Adipocyte (in vitro differentiated cells): ENCODE measurements around the gene PODN.

ENCODE experiments used
- DNase-seq: peaks from one replicate; pipeline ENCODE4 v3.0.0-alpha.2; 2015; ENCODE audit warnings: low read depth
- H3K27me3 ChIP-seq: replicated peaks from 2 replicates; pipeline ENCODE4 v1.7.0; 2013; ENCODE audit warnings: mild to moderate bottlenecking, low read length, moderate library complexity; ENCODE audit not compliant: control insufficient read depth, insufficient read depth
- H3K36me3 ChIP-seq: 2 replicates; pipeline ENCODE4 v1.7.0; 2013; ENCODE audit warnings: low read length, mild to moderate bottlenecking, moderate library complexity; ENCODE audit not compliant: control insufficient read depth, insufficient read depth, severe bottlenecking
- H3K4me1 ChIP-seq: 2 replicates; pipeline ENCODE4 v1.7.0; 2013; ENCODE audit warnings: mild to moderate bottlenecking, low read length, moderate library complexity; ENCODE audit not compliant: control insufficient read depth, insufficient read depth
- H3K4me3 ChIP-seq: 2 replicates; pipeline ENCODE4 v1.7.0; 2013; ENCODE audit warnings: mild to moderate bottlenecking, low read length, moderate library complexity
- H3K9ac ChIP-seq: 2 replicates; pipeline ENCODE4 v1.7.0; 2013; ENCODE audit warnings: mild to moderate bottlenecking, low read length, moderate library complexity
- H3K9me3 ChIP-seq: 2 replicates; pipeline ENCODE4 v1.7.0; 2013; ENCODE audit warnings: mild to moderate bottlenecking, low read length, moderate library complexity; ENCODE audit not compliant: control insufficient read depth

Gene PODN

DNA sequence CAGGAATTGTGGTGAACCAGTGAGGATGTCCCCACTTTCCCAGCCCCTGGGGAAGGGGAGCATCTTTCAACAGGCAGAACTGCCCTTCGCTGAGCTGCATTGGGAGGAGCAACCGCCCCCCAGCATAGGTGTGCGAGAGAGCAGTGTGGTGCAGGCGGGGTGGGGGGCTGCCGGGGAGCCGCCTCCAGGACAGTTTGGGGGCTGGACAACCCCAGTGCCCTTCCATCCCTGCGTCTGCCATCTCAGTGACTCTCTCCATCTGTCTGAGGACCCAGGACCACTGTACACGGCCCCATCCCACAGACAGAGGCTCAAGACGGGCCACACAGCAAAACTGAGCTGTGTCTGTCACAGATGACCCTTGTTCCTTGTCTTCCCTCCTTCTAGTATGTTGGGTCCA, 14.2 kb downstream of the PODN start:
- Histone ChIP-seq H3K4me1 (peaks cover 4% of the 10 kb centered on the region), H3K9me3 (no peaks in the 10 kb centered on the region), H3K36me3 (peaks cover 58% of the 10 kb centered on the region), H3K4me3 (no peak overlapping the region), H3K27me3 (no peaks in the 10 kb centered on the region), H3K9ac (no peak overlapping the region)
- DNase-seq: no peak

DNA sequence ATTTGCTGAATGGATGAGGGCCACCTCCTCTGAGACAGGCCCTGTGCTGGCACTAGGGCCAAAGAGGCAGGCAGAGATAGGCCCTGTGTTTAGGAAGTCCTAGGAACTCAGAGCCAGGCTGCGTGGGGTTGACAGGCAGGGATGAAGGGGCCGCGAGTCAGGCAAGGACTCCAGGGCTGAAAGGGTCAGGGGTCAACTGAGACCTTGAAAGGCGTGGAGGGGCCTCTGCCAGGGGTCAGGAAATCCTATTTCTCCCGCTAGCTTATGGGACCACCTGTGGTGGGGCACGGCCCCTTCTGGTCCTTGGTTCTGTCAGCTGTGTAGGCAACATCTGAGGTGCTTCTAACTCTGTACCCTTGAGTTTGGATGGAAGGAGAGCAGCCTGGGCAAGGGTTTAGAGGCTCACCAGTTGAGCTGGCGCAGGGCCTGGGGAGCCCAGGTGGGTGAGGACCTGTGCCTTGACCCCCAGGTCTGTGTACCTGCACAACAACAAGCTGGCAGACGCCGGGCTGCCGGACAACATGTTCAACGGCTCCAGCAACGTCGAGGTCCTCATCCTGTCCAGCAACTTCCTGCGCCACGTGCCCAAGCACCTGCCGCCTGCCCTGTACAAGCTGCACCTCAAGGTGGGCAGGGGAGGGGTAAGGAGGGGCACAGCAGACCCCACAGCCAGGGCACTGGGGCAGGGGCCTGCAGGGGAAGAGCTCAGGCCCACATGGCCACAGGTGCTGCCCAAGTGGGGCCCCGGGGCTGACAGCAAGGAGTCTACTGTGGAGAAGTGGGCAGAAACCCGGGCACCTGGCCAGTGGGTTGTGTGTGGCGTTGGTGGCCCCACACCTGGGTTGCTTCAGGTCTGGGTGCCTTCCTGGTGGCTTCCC, 14.9 kb downstream of the PODN start:
- peaks cover 4% of the 10 kb centered on the region for H3K4me1 ChIP-seq
- DNase-seq: no peak
- no peak overlapping the region for H3K9ac ChIP-seq
- no peak overlapping the region for H3K4me3 ChIP-seq
- no peaks in the 10 kb centered on the region for H3K27me3 ChIP-seq
- peaks cover 64% of the 10 kb centered on the region for H3K36me3 ChIP-seq
- H3K9me3 ChIP-seq: no peaks in the 10 kb centered on the region

DNA sequence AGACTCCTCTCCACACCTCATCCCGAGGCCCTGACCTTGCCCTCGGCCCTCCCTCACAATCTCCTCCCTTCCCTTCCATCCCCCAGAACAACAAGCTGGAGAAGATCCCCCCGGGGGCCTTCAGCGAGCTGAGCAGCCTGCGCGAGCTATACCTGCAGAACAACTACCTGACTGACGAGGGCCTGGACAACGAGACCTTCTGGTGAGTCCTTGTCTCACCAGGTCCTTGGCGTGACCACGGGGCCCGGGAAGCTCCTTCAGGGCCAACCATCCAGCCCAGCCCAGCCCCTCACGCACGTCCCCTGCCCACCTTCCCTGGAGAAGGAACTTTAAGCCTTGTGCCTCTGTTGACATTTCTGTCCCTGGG, 15.6 kb downstream of the PODN start:
- Histone ChIP-seq H3K4me3 (no peak overlapping the region), H3K27me3 (no peaks in the 10 kb centered on the region), H3K9ac (no peak overlapping the region), H3K9me3 (no peaks in the 10 kb centered on the region), H3K4me1 (peaks cover 4% of the 10 kb centered on the region), H3K36me3 (peaks cover 65% of the 10 kb centered on the region)
- DNase-seq: no peak

DNA sequence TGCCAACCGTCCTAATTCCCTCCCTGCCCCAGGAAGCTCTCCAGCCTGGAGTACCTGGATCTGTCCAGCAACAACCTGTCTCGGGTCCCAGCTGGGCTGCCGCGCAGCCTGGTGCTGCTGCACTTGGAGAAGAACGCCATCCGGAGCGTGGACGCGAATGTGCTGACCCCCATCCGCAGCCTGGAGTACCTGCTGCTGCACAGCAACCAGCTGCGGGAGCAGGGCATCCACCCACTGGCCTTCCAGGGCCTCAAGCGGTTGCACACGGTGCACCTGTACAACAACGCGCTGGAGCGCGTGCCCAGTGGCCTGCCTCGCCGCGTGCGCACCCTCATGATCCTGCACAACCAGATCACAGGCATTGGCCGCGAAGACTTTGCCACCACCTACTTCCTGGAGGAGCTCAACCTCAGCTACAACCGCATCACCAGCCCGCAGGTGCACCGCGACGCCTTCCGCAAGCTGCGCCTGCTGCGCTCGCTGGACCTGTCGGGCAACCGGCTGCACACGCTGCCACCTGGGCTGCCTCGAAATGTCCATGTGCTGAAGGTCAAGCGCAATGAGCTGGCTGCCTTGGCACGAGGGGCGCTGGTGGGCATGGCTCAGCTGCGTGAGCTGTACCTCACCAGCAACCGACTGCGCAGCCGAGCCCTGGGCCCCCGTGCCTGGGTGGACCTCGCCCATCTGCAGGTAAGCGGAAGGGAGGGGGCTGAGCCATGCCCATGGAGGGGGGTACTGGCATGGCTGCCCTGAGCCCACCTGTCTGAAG, 16.5 kb downstream of the PODN start:
- no peaks in the 10 kb centered on the region for H3K27me3 ChIP-seq
- H3K9ac ChIP-seq: no peak overlapping the region
- DNase-seq: no peak
- peaks cover 1% of the 10 kb centered on the region for H3K4me1 ChIP-seq
- no peak overlapping the region for H3K4me3 ChIP-seq
- no peaks in the 10 kb centered on the region for H3K9me3 ChIP-seq
- H3K36me3 ChIP-seq: peaks cover 66% of the 10 kb centered on the region

DNA sequence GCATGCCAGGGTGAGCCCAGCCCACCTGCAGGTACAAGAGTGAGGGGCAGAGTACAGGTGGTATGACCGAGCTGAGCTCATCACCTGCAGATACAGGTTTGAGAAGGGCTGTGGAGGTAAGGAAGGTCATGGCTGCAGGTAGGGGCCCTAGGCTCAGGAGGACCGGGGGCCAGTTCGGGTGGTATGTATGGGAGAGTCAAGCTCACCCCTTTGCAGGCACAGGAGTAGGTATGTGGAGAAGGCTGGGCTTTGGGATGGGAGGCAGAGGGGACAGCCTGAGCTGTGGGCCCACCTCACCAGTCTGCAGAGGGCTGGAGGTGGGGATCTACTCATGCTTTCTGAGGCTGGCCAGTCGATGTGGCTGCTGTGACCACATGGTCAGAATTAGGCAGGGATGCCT, 17.2 kb downstream of the PODN start:
- Histone ChIP-seq H3K4me3 (no peak overlapping the region), H3K27me3 (no peaks in the 10 kb centered on the region), H3K9ac (no peak overlapping the region), H3K4me1 (no peaks in the 10 kb centered on the region), H3K36me3 (peaks cover 74% of the 10 kb centered on the region), H3K9me3 (no peaks in the 10 kb centered on the region)
- no peak for DNase-seq

DNA sequence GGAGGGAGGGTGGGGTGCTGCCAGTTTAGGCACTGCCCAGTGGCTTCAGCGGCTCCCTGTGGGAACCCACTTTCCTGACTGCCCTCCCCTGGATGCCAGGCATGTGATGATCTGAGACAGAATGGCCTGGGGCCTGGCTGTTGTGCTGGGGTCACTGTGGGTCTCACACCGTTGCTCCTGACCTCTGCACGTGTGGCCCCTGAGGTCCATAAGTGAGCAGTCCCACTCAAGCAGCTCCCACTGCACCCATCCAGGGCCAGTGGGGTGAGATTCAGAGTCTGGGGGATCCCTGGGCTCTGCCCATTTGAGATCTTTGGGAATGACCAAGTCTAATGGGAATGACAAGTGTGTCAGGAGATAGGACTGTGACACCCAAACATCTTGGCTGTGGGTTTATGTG, 18.0 kb downstream of the PODN start:
- no peaks in the 10 kb centered on the region for H3K27me3 ChIP-seq
- H3K36me3 ChIP-seq: peaks cover 77% of the 10 kb centered on the region
- DNase-seq: no peak
- H3K9me3 ChIP-seq: no peaks in the 10 kb centered on the region
- no peak overlapping the region for H3K9ac ChIP-seq
- no peaks in the 10 kb centered on the region for H3K4me1 ChIP-seq
- H3K4me3 ChIP-seq: no peak overlapping the region

DNA sequence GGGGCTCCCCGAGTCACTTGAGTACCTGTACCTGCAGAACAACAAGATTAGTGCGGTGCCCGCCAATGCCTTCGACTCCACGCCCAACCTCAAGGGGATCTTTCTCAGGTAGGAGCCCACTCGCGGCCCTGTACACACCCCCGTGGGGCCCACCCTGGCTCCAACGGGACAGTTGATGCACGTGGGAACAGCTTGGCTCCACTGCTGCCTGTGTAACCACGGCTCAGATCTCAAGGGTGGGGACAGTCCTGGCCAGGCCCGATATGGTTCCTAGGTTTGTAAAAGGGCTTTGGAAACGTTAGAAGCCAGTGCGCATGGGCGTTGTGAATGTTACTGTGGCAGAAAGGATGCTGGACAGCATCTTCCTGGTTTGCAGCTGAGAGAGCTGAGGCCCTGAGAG, 18.8 kb downstream of the PODN start:
- Histone ChIP-seq H3K4me3 (no peak overlapping the region), H3K27me3 (no peaks in the 10 kb centered on the region), H3K4me1 (no peaks in the 10 kb centered on the region), H3K9ac (no peak overlapping the region), H3K9me3 (no peaks in the 10 kb centered on the region), H3K36me3 (peaks cover 77% of the 10 kb centered on the region)
- no peak for DNase-seq

DNA sequence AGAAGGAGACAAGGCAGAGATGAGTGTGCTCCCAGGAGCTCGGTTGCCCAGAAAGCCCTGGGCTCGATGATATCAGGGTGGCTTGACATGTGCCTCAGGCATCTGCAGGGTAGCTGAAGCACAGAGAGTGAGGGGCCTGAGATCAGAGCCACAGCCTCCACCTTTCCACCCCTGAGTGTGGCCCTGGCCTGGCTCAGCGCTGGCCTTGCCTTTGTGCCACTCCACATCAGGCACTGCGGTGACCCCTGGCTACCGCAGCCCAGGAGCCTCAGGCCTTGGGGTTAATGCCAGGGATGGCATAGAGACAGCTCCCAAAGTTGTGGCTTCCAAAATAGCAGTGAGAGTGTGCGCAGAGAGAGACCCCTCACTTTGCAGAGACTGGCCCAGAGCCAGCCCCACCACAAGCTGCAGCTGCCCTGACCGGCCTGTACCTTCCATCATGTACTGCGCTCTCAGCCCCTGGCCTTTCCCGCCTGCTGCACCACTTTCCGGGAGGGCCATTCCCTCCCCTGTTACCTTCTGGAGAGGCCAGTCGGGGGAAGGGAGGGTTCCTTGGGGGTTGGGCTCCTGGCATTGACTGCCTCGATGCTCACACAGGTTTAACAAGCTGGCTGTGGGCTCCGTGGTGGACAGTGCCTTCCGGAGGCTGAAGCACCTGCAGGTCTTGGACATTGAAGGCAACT, 19.5 kb downstream of the PODN start:
- Histone ChIP-seq H3K36me3 (peaks cover 81% of the 10 kb centered on the region), H3K4me1 (no peaks in the 10 kb centered on the region), H3K9ac (no peak overlapping the region), H3K9me3 (no peaks in the 10 kb centered on the region), H3K27me3 (no peaks in the 10 kb centered on the region), H3K4me3 (no peak overlapping the region)
- no peak for DNase-seq

DNA sequence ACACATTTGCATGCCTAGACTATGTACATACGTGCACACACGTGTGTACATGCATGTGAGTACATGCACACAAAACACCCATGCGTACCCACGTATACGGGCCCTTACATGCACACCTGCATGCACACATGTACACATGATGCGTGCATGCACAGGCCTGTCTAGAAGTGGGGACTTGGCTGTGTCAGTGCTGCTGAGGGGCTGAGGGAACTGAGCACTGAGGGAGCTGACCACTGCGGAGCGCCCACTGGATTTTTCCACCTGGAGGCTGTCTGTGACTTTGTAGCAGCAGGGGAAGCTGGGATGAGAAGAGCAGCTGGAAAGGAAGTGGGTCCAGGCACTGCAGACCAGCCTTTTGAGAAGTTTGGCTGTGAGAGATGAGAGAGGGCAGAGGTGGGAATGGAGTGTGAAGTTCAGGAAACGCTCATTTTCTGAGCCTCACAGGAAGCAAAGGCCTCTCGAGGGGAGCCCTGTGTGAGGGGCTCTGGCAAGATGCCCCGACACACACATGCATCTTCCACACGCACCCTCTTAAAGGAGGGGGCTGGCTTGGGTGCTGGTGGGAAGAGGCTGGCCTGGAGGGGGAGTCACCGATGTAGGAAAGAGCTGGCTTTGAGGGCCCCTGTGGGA, 20.9 kb downstream of the PODN start:
- Histone ChIP-seq H3K4me3 (no peak overlapping the region), H3K27me3 (no peaks in the 10 kb centered on the region), H3K9me3 (no peaks in the 10 kb centered on the region), H3K4me1 (no peaks in the 10 kb centered on the region), H3K9ac (no peak overlapping the region), H3K36me3 (peaks cover 78% of the 10 kb centered on the region)
- DNase-seq: no peak

DNA sequence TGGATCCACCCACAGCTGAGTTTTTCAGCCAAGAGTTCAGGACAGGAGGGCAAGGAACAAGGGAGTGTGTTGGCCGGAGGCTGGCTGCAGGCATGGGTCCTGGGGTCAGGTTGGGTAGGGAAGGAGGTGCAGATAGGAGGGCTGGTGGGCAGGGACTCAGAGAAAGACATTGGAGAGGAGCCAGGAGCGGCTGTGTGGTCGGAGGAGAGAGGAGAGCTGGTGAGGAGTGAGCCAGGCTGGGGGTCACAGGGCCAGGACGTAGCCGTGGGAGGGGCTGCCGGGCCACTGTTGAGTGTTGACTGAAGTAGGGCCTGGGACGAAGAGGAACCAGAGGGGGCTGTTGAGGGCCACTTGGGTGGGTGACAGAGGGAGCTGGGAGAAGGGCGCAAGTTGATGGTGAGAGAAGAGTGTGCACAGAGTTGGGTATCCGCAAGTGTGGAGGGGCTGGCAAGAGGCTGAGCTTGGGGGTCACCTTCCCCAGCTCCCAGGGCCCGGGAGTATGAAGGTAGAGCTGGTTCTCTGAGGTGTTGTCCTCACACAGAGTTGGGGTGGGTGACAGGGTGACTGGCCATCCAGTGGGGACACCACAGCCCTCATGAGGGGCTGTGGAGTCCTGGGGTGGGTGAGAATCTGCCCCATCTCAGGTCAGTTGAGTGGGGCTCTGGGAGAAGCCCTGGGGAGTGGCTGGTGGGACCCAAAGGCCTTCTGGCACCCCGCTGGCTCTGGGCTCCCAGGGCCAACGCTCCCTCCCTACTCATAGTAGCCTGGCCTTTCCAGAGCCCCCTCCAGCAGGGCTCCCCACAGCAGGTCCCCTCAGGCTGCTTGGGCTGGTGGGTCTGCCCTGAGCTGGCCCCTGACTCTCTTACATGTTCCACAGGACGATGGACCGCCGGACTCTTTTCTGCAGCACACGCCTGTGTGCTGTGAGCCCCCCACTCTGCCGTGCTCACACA, 21.9 kb downstream of the PODN start:
- no peak for DNase-seq
- Histone ChIP-seq H3K4me3 (no peak overlapping the region), H3K9ac (no peak overlapping the region), H3K9me3 (no peaks in the 10 kb centered on the region), H3K36me3 (peaks cover 68% of the 10 kb centered on the region), H3K4me1 (peaks cover 4% of the 10 kb centered on the region), H3K27me3 (no peaks in the 10 kb centered on the region)
